HL-60 (cell line): ENCODE measurements around the gene GTPBP3.

ENCODE experiments used
- DNase-seq, 2 experiments: peaks; one replicate each; pipeline ENCODE4 v3.0.0-alpha.2; 2010 to 2020; ENCODE audit warnings: low read depth in 1 of 2, low spot score in 1 of 2
- H3K27ac ChIP-seq: fragments of 250-450 bp; sonication (Bioruptor Pico); replicated peaks from 2 replicates; pipeline ENCODE4 v1.5.1; 2020; ENCODE audit warnings: mild to moderate bottlenecking, moderate library complexity
- H3K27me3 ChIP-seq: fragments of 250-450 bp; sonication (Bioruptor Pico); 2 replicates; pipeline ENCODE4 v1.5.1; 2021; ENCODE audit warnings: mild to moderate bottlenecking, moderate library complexity; ENCODE audit not compliant: insufficient read depth, poor library complexity, severe bottlenecking
- H3K4me3 ChIP-seq: replicated peaks from 2 replicates; pipeline ENCODE4 v1.5.1; 2011; ENCODE audit warnings: mild to moderate bottlenecking, control low read depth, low read length; ENCODE audit not compliant: insufficient read depth
- CTCF ChIP-seq: IDR thresholded peaks from one replicate; pipeline ENCODE4 v1.5.1; 2011; ENCODE audit warnings: low read length, control low read depth, inconsistent platforms; ENCODE audit not compliant: insufficient read depth
- GABPA ChIP-seq: IDR thresholded peaks from 2 replicates; pipeline ENCODE4 v1.6.1; 2012; ENCODE audit warnings: low read depth
- POLR2AphosphoS5 ChIP-seq: IDR thresholded peaks from 2 replicates; pipeline ENCODE4 v1.6.1; 2012; ENCODE audit warnings: low read depth
- REST ChIP-seq: IDR thresholded peaks from 2 replicates; pipeline ENCODE4 v1.6.1; 2012; ENCODE audit warnings: low read depth; ENCODE audit not compliant: insufficient replicate concordance
- SPI1 ChIP-seq: IDR thresholded peaks from 2 replicates; pipeline ENCODE4 v1.6.1; 2012; ENCODE audit warnings: low read depth, mild to moderate bottlenecking, borderline replicate concordance

GTPBP3 gene

GRCh38 chr19:17324357-17325114 lies 12.8 kb upstream of the GTPBP3 start:
- H3K4me3 ChIP-seq = no peak overlapping the region
- DNase-seq = peak in 1 of 2 experiments; percentile 41

GRCh38 chr19:17325133-17325532 lies 12.2 kb upstream of the GTPBP3 start:
- Histone ChIP-seq H3K27ac (no peak overlapping the region), H3K4me3 (no peak overlapping the region), H3K27me3 (peaks cover 18% of the 10 kb centered on the region)
- DNase-seq = no peak
- TF ChIP-seq REST = no peak
- TF ChIP-seq GABPA = no peak
- TF ChIP-seq SPI1 = no peak
- no peak for TF ChIP-seq CTCF
- TF ChIP-seq POLR2AphosphoS5 = no peak

More at GRCh38 chr19:17324357-17325114, 12.8 kb upstream of the GTPBP3 start:
- Histone ChIP-seq H3K27ac (no peak overlapping the region), H3K27me3 (peaks cover 12% of the 10 kb centered on the region)
- TF ChIP-seq POLR2AphosphoS5 (no peak), REST (no peak), SPI1 (no peak), GABPA (no peak), CTCF (no peak)

- peaks cover 27% of the 10 kb centered on the region for H3K27me3 ChIP-seq
- no peak overlapping the region for H3K4me3 ChIP-seq
- no peak for DNase-seq
- H3K27ac ChIP-seq = no peak overlapping the region
- TF ChIP-seq POLR2AphosphoS5 (no peak), CTCF (no peak), REST (no peak), SPI1 (no peak), GABPA (no peak)
These were observed 11.3 kb upstream of the GTPBP3 start for GRCh38 chr19:17325881-17326594.
